Measurements from ENCODE around the gene ARNT2. TPM values are rescaled to one million over a fixed set of nuclear protein-coding genes. Genes with fewer than 3 reads are reported as not detected.

ARNT2 gene
- total RNA-seq, 1 experiment from 2014 or later, result 3.6 TPM

GRCh38 chr15:80560601-80561400 is 156.6 kb downstream of the ARNT2 start:
- peaks cover 7% of the 10 kb centered on the region for H3K4me1 Mint-ChIP-seq (ENCODE audit: low read depth, unreplicated experiment)
- H3K27me3 Mint-ChIP-seq (ENCODE audit: unreplicated experiment), result peaks cover 22% of the 10 kb centered on the region
- DNase-seq, result no peak
- no TSS peak for BruUV-seq (replicated peaks)
- no peak overlapping the region for H3K4me3 Mint-ChIP-seq (ENCODE audit: low read depth, unreplicated experiment)
- TF ChIP-seq CTCF (IDR thresholded peaks at IDR 0.05; ENCODE audit: unreplicated experiment), result no peak
- no peaks in the 10 kb centered on the region for H3K9me3 Mint-ChIP-seq (ENCODE audit: low read depth, unreplicated experiment)
- CTCF ChIA-PET, result no interaction called here
- intact Hi-C loops (cut with micrococcal nuclease; ENCODE audit: unreplicated experiment), result no loop called here
- H3K36me3 Mint-ChIP-seq (ENCODE audit: insufficient read depth, unreplicated experiment), result no peaks in the 10 kb centered on the region
- no peak overlapping the region for H3K27ac Mint-ChIP-seq (ENCODE audit: unreplicated experiment)

- intact Hi-C loops (cut with micrococcal nuclease; ENCODE audit: unreplicated experiment), result no loop called here
- Mint-ChIP-seq H3K4me3 (ENCODE audit: low read depth, unreplicated experiment) (no peak overlapping the region), H3K27me3 (ENCODE audit: unreplicated experiment) (peaks cover 29% of the 10 kb centered on the region), H3K36me3 (ENCODE audit: insufficient read depth, unreplicated experiment) (no peaks in the 10 kb centered on the region), H3K4me1 (ENCODE audit: low read depth, unreplicated experiment) (peaks cover 7% of the 10 kb centered on the region), H3K9me3 (ENCODE audit: low read depth, unreplicated experiment) (no peaks in the 10 kb centered on the region), H3K27ac (ENCODE audit: unreplicated experiment) (no peak overlapping the region)
- no TSS peak for BruUV-seq (replicated peaks)
- no peak for TF ChIP-seq CTCF (IDR thresholded peaks at IDR 0.05; ENCODE audit: unreplicated experiment)
- DNase-seq, result no peak
- CTCF ChIA-PET, result no interaction called here
Observed at GRCh38 chr15:80561500-80561899, 157.3 kb downstream of the ARNT2 start.

DNA sequence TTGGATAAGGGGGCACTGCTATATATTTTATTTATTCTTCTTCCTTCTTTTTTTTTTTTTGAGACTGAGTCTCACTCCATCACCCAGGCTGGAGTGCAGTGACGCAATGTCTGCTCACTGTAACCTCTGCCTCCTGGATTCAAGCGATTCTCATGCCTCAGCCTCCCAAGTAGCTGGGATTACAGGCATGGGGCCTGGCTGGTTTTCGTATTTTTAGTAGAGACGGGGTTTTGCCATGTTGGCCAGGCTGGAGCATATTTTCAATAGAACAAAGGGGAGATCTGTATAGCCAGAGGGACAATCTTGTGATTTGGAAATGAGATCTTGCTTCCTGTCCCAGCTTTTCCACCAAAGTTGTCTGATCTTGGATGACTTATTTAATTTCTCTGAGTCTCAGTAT is 157.9 kb downstream of the ARNT2 start:
- Mint-ChIP-seq H3K27ac (ENCODE audit: unreplicated experiment) (no peak overlapping the region), H3K9me3 (ENCODE audit: low read depth, unreplicated experiment) (no peaks in the 10 kb centered on the region), H3K36me3 (ENCODE audit: insufficient read depth, unreplicated experiment) (no peaks in the 10 kb centered on the region), H3K4me3 (ENCODE audit: low read depth, unreplicated experiment) (no peak overlapping the region), H3K27me3 (ENCODE audit: unreplicated experiment) (peaks cover 29% of the 10 kb centered on the region), H3K4me1 (ENCODE audit: low read depth, unreplicated experiment) (peaks cover 7% of the 10 kb centered on the region)
- no peak for TF ChIP-seq CTCF (IDR thresholded peaks at IDR 0.05; ENCODE audit: unreplicated experiment)
- no TSS peak for BruUV-seq (replicated peaks)
- CTCF ChIA-PET, result interaction anchor here (0.7 kb wide), 1 partner anchor 13 kb away, joined by 3 read pairs; no protein-coding TSS in a partner anchor
- intact Hi-C loops (cut with micrococcal nuclease; ENCODE audit: unreplicated experiment), result no loop called here
- no peak for DNase-seq

DNA sequence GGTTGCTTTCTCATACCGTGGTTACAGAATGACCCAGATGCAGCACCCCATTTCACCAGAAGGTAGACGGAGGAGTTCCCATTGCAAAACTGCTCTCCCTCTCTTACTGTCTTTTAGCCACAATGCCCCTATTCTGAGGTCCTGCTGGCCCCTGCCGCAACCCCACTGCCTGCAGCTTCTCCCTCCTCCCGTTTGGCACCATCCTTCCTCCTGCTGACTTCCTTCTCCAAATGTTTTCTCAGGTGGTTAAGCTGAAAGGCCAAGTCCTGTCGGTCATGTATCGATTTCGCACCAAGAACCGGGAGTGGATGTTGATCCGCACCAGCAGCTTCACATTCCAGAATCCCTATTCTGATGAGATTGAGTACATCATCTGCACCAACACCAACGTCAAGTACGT is 158.7 kb downstream of the ARNT2 start:
- Mint-ChIP-seq H3K4me1 (ENCODE audit: low read depth, unreplicated experiment) (peaks cover 7% of the 10 kb centered on the region), H3K9me3 (ENCODE audit: low read depth, unreplicated experiment) (no peaks in the 10 kb centered on the region), H3K27ac (ENCODE audit: unreplicated experiment) (no peak overlapping the region), H3K4me3 (ENCODE audit: low read depth, unreplicated experiment) (no peak overlapping the region), H3K36me3 (ENCODE audit: insufficient read depth, unreplicated experiment) (no peaks in the 10 kb centered on the region), H3K27me3 (ENCODE audit: unreplicated experiment) (peaks cover 21% of the 10 kb centered on the region)
- no TSS peak for BruUV-seq (replicated peaks)
- intact Hi-C loops (cut with micrococcal nuclease; ENCODE audit: unreplicated experiment), result no loop called here
- TF ChIP-seq CTCF (IDR thresholded peaks at IDR 0.05; ENCODE audit: unreplicated experiment), result no peak
- DNase-seq, result no peak
- CTCF ChIA-PET, result interaction anchor here (1.4 kb wide), 1 partner anchor 214 kb away, joined by 4 read pairs; no protein-coding TSS in a partner anchor

Data from Calu3 (cell line).